Measurements from ENCODE around the gene DCTN1.
A peak's percentile ranks its signal among the peaks of the same experiment; 100 is the strongest.

DCTN1 gene

GRCh38 chr2:74379851-74380789 lies at the start of gene DCTN1:
TSS of gene DCTN1 (minus strand) at chr2:74380311. CDS start at chr2:74380037, 274 bp downstream.
- peak; percentile 98 for ATAC-seq

GRCh38 chr2:74428675-74429074 lies 48.6 kb upstream of the DCTN1 start:
- TF ChIP-seq ESRRG (CRISPR knock-in tag; IDR thresholded peaks at IDR 0.05) (no peak), ZNF8 (CRISPR knock-in tag; IDR thresholded peaks at IDR 0.05) (no peak), ZFP30 (CRISPR knock-in tag; IDR thresholded peaks at IDR 0.05) (no peak), ARNTL (CRISPR knock-in tag; IDR thresholded peaks at IDR 0.05; ENCODE audit: borderline replicate concordance, low read depth) (no peak), OSR1 (CRISPR knock-in tag; IDR thresholded peaks at IDR 0.05) (no peak), ZNF565 (CRISPR knock-in tag; conservative IDR thresholded peaks at IDR 0.05; ENCODE audit: low read depth) (no peak), ISL1 (CRISPR knock-in tag; IDR thresholded peaks at IDR 0.05) (no peak), ZC3H10 (CRISPR knock-in tag; IDR thresholded peaks at IDR 0.05) (no peak), GLIS3 (CRISPR knock-in tag; IDR thresholded peaks at IDR 0.05) (no peak)
- TF ChIP-seq, protein P1, sequence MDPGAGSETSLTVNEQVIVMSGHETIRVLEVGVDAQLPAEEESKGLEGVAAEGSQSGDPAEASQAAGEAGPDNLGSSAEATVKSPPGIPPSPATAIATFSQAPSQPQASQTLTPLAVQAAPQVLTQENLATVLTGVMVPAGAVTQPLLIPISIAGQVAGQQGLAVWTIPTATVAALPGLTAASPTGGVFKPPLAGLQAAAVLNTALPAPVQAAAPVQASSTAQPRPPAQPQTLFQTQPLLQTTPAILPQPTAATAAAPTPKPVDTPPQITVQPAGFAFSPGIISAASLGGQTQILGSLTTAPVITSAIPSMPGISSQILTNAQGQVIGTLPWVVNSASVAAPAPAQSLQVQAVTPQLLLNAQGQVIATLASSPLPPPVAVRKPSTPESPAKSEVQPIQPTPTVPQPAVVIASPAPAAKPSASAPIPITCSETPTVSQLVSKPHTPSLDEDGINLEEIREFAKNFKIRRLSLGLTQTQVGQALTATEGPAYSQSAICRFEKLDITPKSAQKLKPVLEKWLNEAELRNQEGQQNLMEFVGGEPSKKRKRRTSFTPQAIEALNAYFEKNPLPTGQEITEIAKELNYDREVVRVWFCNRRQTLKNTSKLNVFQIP (CRISPR knock-in tag; IDR thresholded peaks at IDR 0.05; ENCODE audit: borderline replicate concordance, low read depth) = no peak
- TF ChIP-seq, protein P2, sequence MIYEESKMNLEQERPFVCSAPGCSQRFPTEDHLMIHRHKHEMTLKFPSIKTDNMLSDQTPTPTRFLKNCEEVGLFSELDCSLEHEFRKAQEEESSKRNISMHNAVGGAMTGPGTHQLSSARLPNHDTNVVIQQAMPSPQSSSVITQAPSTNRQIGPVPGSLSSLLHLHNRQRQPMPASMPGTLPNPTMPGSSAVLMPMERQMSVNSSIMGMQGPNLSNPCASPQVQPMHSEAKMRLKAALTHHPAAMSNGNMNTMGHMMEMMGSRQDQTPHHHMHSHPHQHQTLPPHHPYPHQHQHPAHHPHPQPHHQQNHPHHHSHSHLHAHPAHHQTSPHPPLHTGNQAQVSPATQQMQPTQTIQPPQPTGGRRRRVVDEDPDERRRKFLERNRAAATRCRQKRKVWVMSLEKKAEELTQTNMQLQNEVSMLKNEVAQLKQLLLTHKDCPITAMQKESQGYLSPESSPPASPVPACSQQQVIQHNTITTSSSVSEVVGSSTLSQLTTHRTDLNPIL (CRISPR knock-in tag; IDR thresholded peaks at IDR 0.05; ENCODE audit: low read depth) = no peak
- no peak for ATAC-seq

More at GRCh38 chr2:74379851-74380789, at the start of gene DCTN1:
- TF ChIP-seq BACH2 (CRISPR knock-in tag; IDR thresholded peaks at IDR 0.05; ENCODE audit: borderline replicate concordance) = no peak
- no peak for TF ChIP-seq ARNTL (CRISPR knock-in tag; IDR thresholded peaks at IDR 0.05; ENCODE audit: borderline replicate concordance, low read depth)
- TF ChIP-seq ZNF8 (CRISPR knock-in tag; IDR thresholded peaks at IDR 0.05) = no peak
- no peak for TF ChIP-seq PPARA (CRISPR knock-in tag; IDR thresholded peaks at IDR 0.05; ENCODE audit: borderline replicate concordance)
- TF ChIP-seq ZFP30 (CRISPR knock-in tag; IDR thresholded peaks at IDR 0.05) = no peak
- TF ChIP-seq, protein P3, sequence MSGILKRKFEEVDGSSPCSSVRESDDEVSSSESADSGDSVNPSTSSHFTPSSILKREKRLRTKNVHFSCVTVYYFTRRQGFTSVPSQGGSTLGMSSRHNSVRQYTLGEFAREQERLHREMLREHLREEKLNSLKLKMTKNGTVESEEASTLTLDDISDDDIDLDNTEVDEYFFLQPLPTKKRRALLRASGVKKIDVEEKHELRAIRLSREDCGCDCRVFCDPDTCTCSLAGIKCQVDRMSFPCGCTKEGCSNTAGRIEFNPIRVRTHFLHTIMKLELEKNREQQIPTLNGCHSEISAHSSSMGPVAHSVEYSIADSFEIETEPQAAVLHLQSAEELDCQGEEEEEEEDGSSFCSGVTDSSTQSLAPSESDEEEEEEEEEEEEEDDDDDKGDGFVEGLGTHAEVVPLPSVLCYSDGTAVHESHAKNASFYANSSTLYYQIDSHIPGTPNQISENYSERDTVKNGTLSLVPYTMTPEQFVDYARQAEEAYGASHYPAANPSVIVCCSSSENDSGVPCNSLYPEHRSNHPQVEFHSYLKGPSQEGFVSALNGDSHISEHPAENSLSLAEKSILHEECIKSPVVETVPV (CRISPR knock-in tag; IDR thresholded peaks at IDR 0.05) = no peak
- TF ChIP-seq ZFP3 (CRISPR knock-in tag; IDR thresholded peaks at IDR 0.05) = no peak
- no peak for TF ChIP-seq TOX (CRISPR knock-in tag; IDR thresholded peaks at IDR 0.05; ENCODE audit: borderline replicate concordance)
- TF ChIP-seq ZNF565 (CRISPR knock-in tag; conservative IDR thresholded peaks at IDR 0.05; ENCODE audit: low read depth) = no peak
- TF ChIP-seq PATZ1 (CRISPR knock-in tag; IDR thresholded peaks at IDR 0.05; ENCODE audit: borderline replicate concordance) = no peak
- TF ChIP-seq CSDC2 (CRISPR knock-in tag; IDR thresholded peaks at IDR 0.05) = no peak
- no peak for TF ChIP-seq ISL1 (CRISPR knock-in tag; IDR thresholded peaks at IDR 0.05)
- TF ChIP-seq, protein P1 (CRISPR knock-in tag; IDR thresholded peaks at IDR 0.05; ENCODE audit: borderline replicate concordance, low read depth) = no peak

GRCh38 chr2:74427551-74427950 lies 47.4 kb upstream of the DCTN1 start:
- ATAC-seq = 0 out of 3 replicates have a peak, but pooled peaks have one; percentile 7
- TF ChIP-seq BACH2 (CRISPR knock-in tag; IDR thresholded peaks at IDR 0.05; ENCODE audit: borderline replicate concordance) (no peak), ESRRG (CRISPR knock-in tag; IDR thresholded peaks at IDR 0.05) (no peak), OSR1 (CRISPR knock-in tag; IDR thresholded peaks at IDR 0.05) (no peak), CSDC2 (CRISPR knock-in tag; IDR thresholded peaks at IDR 0.05) (no peak), GLIS3 (CRISPR knock-in tag; IDR thresholded peaks at IDR 0.05) (no peak), TOX (CRISPR knock-in tag; IDR thresholded peaks at IDR 0.05; ENCODE audit: borderline replicate concordance) (no peak), TCF4 (CRISPR knock-in tag; IDR thresholded peaks at IDR 0.05; ENCODE audit: borderline replicate concordance) (no peak), ZC3H10 (CRISPR knock-in tag; IDR thresholded peaks at IDR 0.05) (no peak), PPARA (CRISPR knock-in tag; IDR thresholded peaks at IDR 0.05; ENCODE audit: borderline replicate concordance) (no peak), ZNF70 (CRISPR knock-in tag; IDR thresholded peaks at IDR 0.05) (no peak)
- TF ChIP-seq, protein P4, sequence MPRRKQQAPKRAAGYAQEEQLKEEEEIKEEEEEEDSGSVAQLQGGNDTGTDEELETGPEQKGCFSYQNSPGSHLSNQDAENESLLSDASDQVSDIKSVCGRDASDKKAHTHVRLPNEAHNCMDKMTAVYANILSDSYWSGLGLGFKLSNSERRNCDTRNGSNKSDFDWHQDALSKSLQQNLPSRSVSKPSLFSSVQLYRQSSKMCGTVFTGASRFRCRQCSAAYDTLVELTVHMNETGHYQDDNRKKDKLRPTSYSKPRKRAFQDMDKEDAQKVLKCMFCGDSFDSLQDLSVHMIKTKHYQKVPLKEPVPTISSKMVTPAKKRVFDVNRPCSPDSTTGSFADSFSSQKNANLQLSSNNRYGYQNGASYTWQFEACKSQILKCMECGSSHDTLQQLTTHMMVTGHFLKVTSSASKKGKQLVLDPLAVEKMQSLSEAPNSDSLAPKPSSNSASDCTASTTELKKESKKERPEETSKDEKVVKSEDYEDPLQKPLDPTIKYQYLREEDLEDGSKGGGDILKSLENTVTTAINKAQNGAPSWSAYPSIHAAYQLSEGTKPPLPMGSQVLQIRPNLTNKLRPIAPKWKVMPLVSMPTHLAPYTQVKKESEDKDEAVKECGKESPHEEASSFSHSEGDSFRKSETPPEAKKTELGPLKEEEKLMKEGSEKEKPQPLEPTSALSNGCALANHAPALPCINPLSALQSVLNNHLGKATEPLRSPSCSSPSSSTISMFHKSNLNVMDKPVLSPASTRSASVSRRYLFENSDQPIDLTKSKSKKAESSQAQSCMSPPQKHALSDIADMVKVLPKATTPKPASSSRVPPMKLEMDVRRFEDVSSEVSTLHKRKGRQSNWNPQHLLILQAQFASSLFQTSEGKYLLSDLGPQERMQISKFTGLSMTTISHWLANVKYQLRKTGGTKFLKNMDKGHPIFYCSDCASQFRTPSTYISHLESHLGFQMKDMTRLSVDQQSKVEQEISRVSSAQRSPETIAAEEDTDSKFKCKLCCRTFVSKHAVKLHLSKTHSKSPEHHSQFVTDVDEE (CRISPR knock-in tag; IDR thresholded peaks at IDR 0.05) = no peak
- TF ChIP-seq, protein P3 (CRISPR knock-in tag; IDR thresholded peaks at IDR 0.05) = no peak

Measured in SK-N-SH treated with all-trans-retinoic acid at 6 μM for 48 hours (cell line).